H1 (cell line): ENCODE results near the gene PLK1. TPM values are rescaled to one million over a fixed set of nuclear protein-coding genes. Genes with fewer than 3 reads are reported as not detected.

Experiments
- CTCF ChIA-PET: fragments of 300-600 bp; sonication (Branson Sonifier 250); formaldehyde crosslinking; loops from one replicate; lab custom pipeline; 2021; ENCODE audit not compliant: partially characterized antibody; lab: Charles Lee
- POLR2A ChIA-PET: fragments of 300-600 bp; sonication (Branson Sonifier 250); formaldehyde crosslinking; loops from one replicate; lab custom pipeline; 2021; ENCODE audit warnings: inconsistent platforms; ENCODE audit not compliant: partially characterized antibody; lab: Charles Lee
- DNase-seq, 2 experiments: peaks; one replicate each; pipeline versions ENCODE4 v3.0.0 to v3.0.0-alpha.2; 2010 to 2022; ENCODE audit warnings: low spot score in 2 of 2, low read depth in 1 of 2, mixed read lengths in 1 of 2
- FAIRE-seq: peaks from 2 replicates; lab custom pipeline; 2011; peaks lifted over from hg19 to GRCh38; lab: Jason Lieb, UNC
- H2AFZ ChIP-seq: 2 replicates; pipeline ENCODE4 v1.8.1; 2012; ENCODE audit warnings: low read length, inconsistent platforms
- H2AK5ac ChIP-seq: 2 replicates; pipeline ENCODE4 v1.6.1; 2013; ENCODE audit warnings: low read depth, low read length
- H2BK120ac ChIP-seq: replicated peaks from 2 replicates; pipeline ENCODE3; 2013; ENCODE audit warnings: low read depth, low read length, inconsistent platforms
- H2BK12ac ChIP-seq: 2 replicates; pipeline ENCODE4 v1.6.1; 2013; ENCODE audit warnings: low read depth, low read length
- H2BK15ac ChIP-seq: 2 replicates; pipeline ENCODE4 v1.6.1; 2013; ENCODE audit warnings: low read length
- H2BK20ac ChIP-seq: 2 replicates; pipeline ENCODE4 v1.6.1; 2013; ENCODE audit warnings: low read length
- H2BK5ac ChIP-seq: 2 replicates; pipeline ENCODE4 v1.6.1; 2013; ENCODE audit warnings: low read depth, low read length
- H3K14ac ChIP-seq: 2 replicates; pipeline ENCODE4 v1.6.1; 2013; ENCODE audit warnings: inconsistent platforms; ENCODE audit not compliant: insufficient read length
- H3K18ac ChIP-seq: 2 replicates; pipeline ENCODE4 v1.6.1; 2013; ENCODE audit warnings: low read length; ENCODE audit errors: extremely low read depth
- H3K23ac ChIP-seq: 2 replicates; pipeline ENCODE4 v1.6.1; 2013; ENCODE audit warnings: inconsistent platforms; ENCODE audit not compliant: insufficient read length
- H3K23me2 ChIP-seq: 2 replicates; pipeline ENCODE4 v1.6.1; 2013; ENCODE audit warnings: low read depth, low read length
- H3K27ac ChIP-seq: 2 replicates; pipeline ENCODE4 v1.6.1; 2011; ENCODE audit warnings: low read depth, low read length, inconsistent platforms
- H3K27me3 ChIP-seq, 4 experiments: replicated peaks in 1 of 4; 1 replicate in 1 of 4; 2 replicates in 3 of 4; pipeline versions ENCODE4 v1.6.1 to v1.8.1; 2011 to 2013; ENCODE audit warnings: low read length in 3 of 4, mild to moderate bottlenecking in 3 of 4, inconsistent platforms in 2 of 4, mixed read lengths in 2 of 4, moderate library complexity in 1 of 4; ENCODE audit not compliant: control insufficient read depth in 3 of 4, insufficient read depth in 3 of 4; ENCODE audit errors: extremely low read depth in 1 of 4
- H3K36me3 ChIP-seq, 4 experiments: 2 replicates each; pipeline versions ENCODE4 v1.6.1 to v1.8.1; 2011 to 2013; ENCODE audit warnings: mild to moderate bottlenecking in 4 of 4, low read length in 3 of 4, moderate library complexity in 2 of 4, control low read depth in 1 of 4, inconsistent platforms in 1 of 4; ENCODE audit not compliant: insufficient read depth in 4 of 4, control insufficient read depth in 2 of 4
- H3K4ac ChIP-seq: replicated peaks from 2 replicates; pipeline ENCODE3; 2013; ENCODE audit warnings: low read length, low read depth, mixed read lengths, inconsistent platforms; ENCODE audit not compliant: insufficient read length
- H3K4me1 ChIP-seq, 4 experiments: replicated peaks in 1 of 4; 1 replicate in 1 of 4; 2 replicates in 3 of 4; pipeline versions ENCODE4 v1.6.1 to v1.8.1; 2011 to 2013; ENCODE audit warnings: low read length in 3 of 4, inconsistent platforms in 2 of 4, mixed read lengths in 1 of 4; ENCODE audit not compliant: insufficient read depth in 4 of 4, control insufficient read depth in 3 of 4
- H3K4me2 ChIP-seq, 2 experiments: 2 replicates each; pipeline versions ENCODE4 v1.6.1 to v1.8.1; 2011 to 2013; ENCODE audit warnings: low read depth in 2 of 2, low read length in 2 of 2, control low read depth in 1 of 2, inconsistent platforms in 1 of 2, mild to moderate bottlenecking in 1 of 2; ENCODE audit not compliant: insufficient read depth in 1 of 2
- H3K4me3 ChIP-seq, 4 experiments: fragments of 200-600, 300-600 bp in 1 of 4; sonication (generic), shearing (Covaris generic), sonication (Bioruptor Twin) in 1 of 4; 2 replicates each; pipeline versions ENCODE4 v1.5.1 to v1.8.1; 2011 to 2016; ENCODE audit warnings: low read length in 4 of 4, low read depth in 3 of 4, control low read depth in 2 of 4, inconsistent platforms in 2 of 4, mild to moderate bottlenecking in 2 of 4, mixed read lengths in 1 of 4, moderate library complexity in 1 of 4; ENCODE audit not compliant: insufficient read depth in 2 of 4; ENCODE audit errors: extremely low read depth in 1 of 4
- H3K56ac ChIP-seq: replicated peaks from 2 replicates; pipeline ENCODE3; 2013; ENCODE audit warnings: low read depth, mild to moderate bottlenecking, mixed read lengths, low read length, inconsistent platforms; ENCODE audit not compliant: insufficient read length
- H3K79me1 ChIP-seq: 2 replicates; pipeline ENCODE4 v1.6.1; 2013; ENCODE audit warnings: low read depth, low read length, control low read depth
- H3K79me2 ChIP-seq, 2 experiments: 2 replicates each; pipeline versions ENCODE4 v1.6.1 to v1.8.1; 2012 to 2013; ENCODE audit warnings: low read length in 2 of 2, mild to moderate bottlenecking in 2 of 2, inconsistent platforms in 1 of 2; ENCODE audit not compliant: insufficient read depth in 2 of 2, control insufficient read depth in 1 of 2
- H3K9ac ChIP-seq, 4 experiments: replicated peaks in 1 of 4; 1 replicate in 1 of 4; 2 replicates in 3 of 4; pipeline versions ENCODE4 v1.6.1 to v1.8.1; 2011 to 2013; ENCODE audit warnings: low read depth in 3 of 4, low read length in 3 of 4, control low read depth in 2 of 4, mild to moderate bottlenecking in 2 of 4, moderate library complexity in 2 of 4, inconsistent platforms in 1 of 4; ENCODE audit errors: extremely low read depth in 1 of 4
- H3K9me3 ChIP-seq, 2 experiments: 2 replicates each; pipeline versions ENCODE4 v1.6.1 to v1.8.1; 2012 to 2013; ENCODE audit warnings: mild to moderate bottlenecking in 2 of 2, moderate library complexity in 2 of 2, control low read depth in 1 of 2, inconsistent platforms in 1 of 2, low read depth in 1 of 2, low read length in 1 of 2, mixed read lengths in 1 of 2; ENCODE audit not compliant: insufficient read depth in 2 of 2
- H4K20me1 ChIP-seq, 2 experiments: replicated peaks in 1 of 2; 2 replicates each; pipeline versions ENCODE3 to v1.8.1; 2011 to 2013; ENCODE audit warnings: inconsistent platforms in 2 of 2, low read length in 2 of 2, mild to moderate bottlenecking in 1 of 2; ENCODE audit not compliant: insufficient read depth in 2 of 2, control insufficient read depth in 1 of 2
- H4K5ac ChIP-seq: 2 replicates; pipeline ENCODE4 v1.6.1; 2013; ENCODE audit warnings: low read length, low read depth, mixed read lengths, inconsistent platforms; ENCODE audit not compliant: insufficient read length
- H4K8ac ChIP-seq: 2 replicates; pipeline ENCODE4 v1.8.0; 2013; ENCODE audit warnings: mild to moderate bottlenecking, moderate library complexity, low read length, inconsistent platforms; ENCODE audit not compliant: insufficient read depth; ENCODE audit errors: extremely low read depth
- H4K91ac ChIP-seq: replicated peaks from 2 replicates; pipeline ENCODE3; 2013; ENCODE audit warnings: low read length, mixed read lengths, inconsistent platforms; ENCODE audit not compliant: insufficient read length
- BRCA1 ChIP-seq: IDR thresholded peaks from 2 replicates; pipeline ENCODE4 v1.6.1; 2012; ENCODE audit warnings: low read depth, low read length, improper control_type of control experiment
- KDM1A ChIP-seq: fragments of 200-600, 300-600 bp; sonication (generic); IDR thresholded peaks from 2 replicates; pipeline ENCODE4 v1.7.1; 2016; ENCODE audit warnings: mild to moderate bottlenecking, low read length, borderline replicate concordance
- MAFK ChIP-seq: IDR thresholded peaks from 2 replicates; pipeline ENCODE4 v1.6.1; 2012; ENCODE audit warnings: low read depth, mild to moderate bottlenecking, improper control_type of control experiment, low read length
- RAD21 ChIP-seq, 2 experiments: IDR thresholded peaks in 1 of 2; conservative IDR thresholded peaks in 1 of 2; 2 replicates each; pipeline ENCODE4 v1.6.1; 2011; ENCODE audit warnings: low read depth in 2 of 2, low read length in 2 of 2, improper control_type of control experiment in 1 of 2, inconsistent platforms in 1 of 2, mild to moderate bottlenecking in 1 of 2, moderate library complexity in 1 of 2
- RFX5 ChIP-seq: IDR thresholded peaks from 2 replicates; pipeline ENCODE4 v1.6.1; 2011; ENCODE audit warnings: low read depth, low read length, improper control_type of control experiment, borderline replicate concordance
- RNF2 ChIP-seq: fragments of 200-900, 300-1000 bp; sonication (generic); IDR thresholded peaks from 2 replicates; pipeline ENCODE4 v1.7.1; 2016; ENCODE audit warnings: borderline replicate concordance, low read depth, mild to moderate bottlenecking, antibody characterized with exemption, low read length; ENCODE audit not compliant: poor library complexity, severe bottlenecking; ENCODE audit errors: missing control alignments
- SIRT6 ChIP-seq: IDR thresholded peaks from one replicate; pipeline ENCODE4 v1.7.1; 2012; ENCODE audit warnings: low read length, inconsistent platforms
- SP1 ChIP-seq: IDR thresholded peaks from 2 replicates; pipeline ENCODE4 v1.6.1; 2011; ENCODE audit warnings: low read depth, low read length
- SP4 ChIP-seq: IDR thresholded peaks from 2 replicates; pipeline ENCODE4 v1.6.1; 2012; ENCODE audit warnings: low read length, inconsistent platforms
- SRF ChIP-seq: IDR thresholded peaks from 2 replicates; pipeline ENCODE4 v1.6.1; 2011; ENCODE audit warnings: mild to moderate bottlenecking, low read depth, low read length, moderate library complexity
- WGBS, 2 experiments: shearing (Covaris generic) in 1 of 2; methylation state at CpG; one replicate each; pipeline versions ENCODE4 v1.1.6 to v1.1.7; 2013 to 2015; ENCODE audit warnings: low lambda C conversion rate in 2 of 2, mixed read lengths in 2 of 2, inconsistent platforms in 1 of 2, low coverage in 1 of 2, missing lambda C conversion rate in 1 of 2; ENCODE audit not compliant: insufficient replicate concordance in 2 of 2, insufficient coverage in 1 of 2, insufficient read length in 1 of 2; ENCODE audit errors: extremely low coverage in 1 of 2, missing lambda C conversion rate in 1 of 2; 5-methylcytosine and 5-hydroxymethylcytosine counted together
- polyA plus RNA-seq, 7 experiments: library from polyadenylated mRNA; depleted of rRNA in 3 of 7; stranded (reverse) in 5 of 7; unstranded in 2 of 7; fragments of >200 nt in 5 of 7; fragments of 200-250 nt in 2 of 7; gene quantifications; 1 replicate in 5 of 7; 2 replicates in 1 of 7; 4 replicates in 1 of 7; pipeline versions ENCODE4 v1.2.1 to v1.2.3, GENCODE V29; 2011 to 2013; ENCODE audit warnings: missing spikeins in 2 of 7, mixed read lengths in 2 of 7
- total RNA-seq: library from RNA; stranded (reverse); fragmentation: NEBNext Ultra II Directional; extraction: Animal tissue kit (Norgen Biotek cat#: 25700); gene quantifications from 2 replicates; pipeline ENCODE4 v1.2.1, GENCODE V29; 2021

The PLK1 gene
- total and polyA plus RNA-seq, 2 of the 8 experiments (the other 6 are each of a cell fraction or from before 2014, with no cell fraction given) = 127 to 139 TPM

DNA sequence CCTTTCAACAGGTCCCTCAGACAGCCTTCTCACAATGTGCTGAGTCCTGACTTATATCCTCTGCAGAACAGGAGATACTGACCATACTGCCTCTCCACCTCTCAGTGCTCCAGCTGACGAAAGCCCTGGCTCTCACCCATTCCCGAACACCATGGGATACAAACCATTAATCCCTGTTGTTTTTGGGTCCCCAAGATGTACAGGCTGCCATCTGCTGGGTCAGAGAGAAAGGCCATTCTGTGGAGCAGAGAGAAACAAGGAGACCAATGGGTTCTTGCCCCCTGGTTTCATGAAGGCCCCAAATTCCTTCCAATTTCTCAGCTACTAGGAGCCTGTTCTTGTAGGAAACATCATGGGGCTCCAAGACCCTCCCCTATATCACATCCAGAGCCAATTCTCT lies 31.3 kb downstream of the PLK1 start:
- Histone ChIP-seq H3K9me3 (peaks cover 8% of the 10 kb centered on the region in 2 experiments; a peak in 2 of 4 replicates), H2BK120ac (no peak overlapping the region), H4K20me1 (no peaks in the 10 kb centered on the region), H2BK20ac (no peak overlapping the region), H3K4me2 (no peak overlapping the region), H4K8ac (no peak overlapping the region), H3K23me2 (peaks cover 10% of the 10 kb centered on the region; the same call in 1 of the 2 replicates), H3K23ac (no peak overlapping the region), H2AK5ac (no peak overlapping the region), H3K56ac (no peak overlapping the region), H3K4me3 (no peak overlapping the region), H3K4ac (no peak overlapping the region), H4K5ac (no peak overlapping the region), H2BK5ac (no peak overlapping the region), H3K9ac (no peak overlapping the region), H3K36me3 (no peaks in the 10 kb centered on the region), H3K79me2 (no peaks in the 10 kb centered on the region), H3K18ac (no peak overlapping the region), H3K27ac (no peak overlapping the region), H3K4me1 (no peaks in the 10 kb centered on the region; a peak in 2 of 7 replicates), H3K79me1 (no peaks in the 10 kb centered on the region), H4K91ac (no peak overlapping the region), H2AFZ (no peak overlapping the region), H2BK15ac (no peak overlapping the region), H3K14ac (no peak overlapping the region), H3K27me3 (peaks cover 2 to 21% (median 19%) of the 10 kb centered on the region in 4 experiments), H2BK12ac (no peak overlapping the region)
- 79% methylated on average over 2 of the region's 2 CpGs; no CpG with 5 or more reads in 1 of the 2 experiments for WGBS, 2 experiments
- DNase-seq (no peak), FAIRE-seq (no peak)
- TF ChIP-seq SP4 = no peak
- TF ChIP-seq MAFK = no peak
- TF ChIP-seq SP1 = no peak
- TF ChIP-seq RNF2 = no peak
- TF ChIP-seq RAD21 (IDR thresholded peaks at IDR 0.05 in 1 of 2, conservative IDR thresholded peaks at IDR 0.05 in 1 of 2; ENCODE audit: low read depth in 2 of 2, low read length in 2 of 2) = no peak
- no peak for TF ChIP-seq SRF
- TF ChIP-seq KDM1A = no peak
- TF ChIP-seq RFX5 = no peak
- TF ChIP-seq SIRT6 = no peak
- no peak for TF ChIP-seq BRCA1
- POLR2A ChIA-PET = interaction anchor here (1.0 to 1.6 kb wide), 3 partner anchors 11 to 30 kb away, joined by 3 to 4 read pairs (median 3); no protein-coding TSS in a partner anchor
- CTCF ChIA-PET = interaction anchor here (0.7 to 1.5 kb wide), 5 partner anchors 9 to 543 kb away, joined by 3 to 4 read pairs (median 3); no protein-coding TSS in a partner anchor
